Measurements from ENCODE around the gene GAL3ST1. TPM values are rescaled to one million over a fixed set of nuclear protein-coding genes. Genes with fewer than 3 reads are reported as not detected.

The GAL3ST1 gene
- polyA plus RNA-seq, 1 of the 3 experiments (the other 2 are of a cell fraction) = not detected

- Histone ChIP-seq H2AFZ (ENCODE audit: low read depth) (no peak overlapping the region), H3K4me1 (ENCODE audit: control insufficient read depth in 1 of 2, insufficient read depth in 2 of 2, low read depth in 1 of 2, low read length in 1 of 2) (no peaks in the 10 kb centered on the region; a peak in 1 of 4 replicates), H3K4me3 (ENCODE audit: low read depth in 2 of 2, low read length in 1 of 2) (no peak overlapping the region), H4K20me1 (ENCODE audit: insufficient read depth) (no peaks in the 10 kb centered on the region), H3K4me2 (no peak overlapping the region), H3K9me2 (no peaks in the 10 kb centered on the region), H3K27me3 (ENCODE audit: insufficient read depth) (no peaks in the 10 kb centered on the region), H3F3A (replicated peaks; ENCODE audit: insufficient read depth) (no peaks in the 10 kb centered on the region), H3K9me3 (no peaks in the 10 kb centered on the region), H3K9ac (no peak overlapping the region), H3K36me3 (replicated peaks in 1 of 2; ENCODE audit: control insufficient read depth in 1 of 2, insufficient read depth in 2 of 2, low read length in 1 of 2) (no peaks in the 10 kb centered on the region), H3K27ac (ENCODE audit: low read depth in 2 of 2, low read length in 1 of 2) (no peak overlapping the region), H3K79me2 (ENCODE audit: insufficient read depth) (no peaks in the 10 kb centered on the region)
- POLR2A ChIA-PET = no interaction called here
- TF ChIP-seq ZBTB33 (IDR thresholded peaks at IDR 0.05; ENCODE audit: borderline replicate concordance, low read depth) = no peak
- no peak for TF ChIP-seq FOSL2 (IDR thresholded peaks at IDR 0.05; ENCODE audit: borderline replicate concordance, low read depth)
- TF ChIP-seq RCOR1 (IDR thresholded peaks at IDR 0.05; ENCODE audit: low read length) = no peak
- no peak for TF ChIP-seq POLR2AphosphoS5 (IDR thresholded peaks at IDR 0.05; ENCODE audit: low read depth, low read length)
- no peak for TF ChIP-seq FOXJ3 (CRISPR knock-in tag; IDR thresholded peaks at IDR 0.05)
- TF ChIP-seq REST (IDR thresholded peaks at IDR 0.05; ENCODE audit: low read depth, low read length) = no peak
- no peak for TF ChIP-seq JUND (IDR thresholded peaks at IDR 0.05)
- no peak for TF ChIP-seq RFX5 (IDR thresholded peaks at IDR 0.05; ENCODE audit: low read length)
- TF ChIP-seq TAF1 (IDR thresholded peaks at IDR 0.05; ENCODE audit: borderline replicate concordance, low read depth, low read length) = no peak
- no peak for TF ChIP-seq SMC3 (IDR thresholded peaks at IDR 0.05; ENCODE audit: low read depth, low read length)
- no peak for TF ChIP-seq GABPA (IDR thresholded peaks at IDR 0.05; ENCODE audit: low read depth)
- TF ChIP-seq TEAD4 (IDR thresholded peaks at IDR 0.05; ENCODE audit: borderline replicate concordance, insufficient read depth) = no peak
- no peak for TF ChIP-seq NRF1 (IDR thresholded peaks at IDR 0.05; ENCODE audit: low read depth, low read length)
- TF ChIP-seq CHD2 (IDR thresholded peaks at IDR 0.05; ENCODE audit: low read length, partially characterized antibody) = no peak
- no peak for TF ChIP-seq MAX (IDR thresholded peaks at IDR 0.05; ENCODE audit: low read depth)
- TF ChIP-seq MXI1 (IDR thresholded peaks at IDR 0.05; ENCODE audit: low read depth, low read length) = no peak
- TF ChIP-seq PBX3 (IDR thresholded peaks at IDR 0.05) = no peak
- TF ChIP-seq IRF3 (IDR thresholded peaks at IDR 0.05; ENCODE audit: low read depth, low read length) = no peak
- no peak for TF ChIP-seq NFIC (IDR thresholded peaks at IDR 0.05; ENCODE audit: borderline replicate concordance)
- WGBS (ENCODE audit: low lambda C conversion rate) = 59% methylated on average over 7 of the region's 7 CpGs
- DNase-seq = no peak
- CTCF ChIA-PET = interaction anchor here (0.9 to 1.1 kb wide), 2 partner anchors 9 to 232 kb away, joined by 3 read pairs; no protein-coding TSS in a partner anchor
Observed at GRCh38 chr22:30519842-30520425, 54.5 kb downstream of the GAL3ST1 start.
